HG03520 (cell line): ENCODE results near the gene RNF148.
"Not testable (repeated sequence)": the region's sequence is repeated elsewhere in the genome, so short reads cannot be mapped to it uniquely, and the experiment has no call there.

Experiments used
- ATAC-seq: cut with Tn5 transposase; IDR thresholded peaks from one replicate; pipeline ENCODE4 v1.9.1; 2021; ENCODE audit warnings: mild to moderate bottlenecking, moderate library complexity; ENCODE audit not compliant: unreplicated experiment

Gene RNF148

DNA sequence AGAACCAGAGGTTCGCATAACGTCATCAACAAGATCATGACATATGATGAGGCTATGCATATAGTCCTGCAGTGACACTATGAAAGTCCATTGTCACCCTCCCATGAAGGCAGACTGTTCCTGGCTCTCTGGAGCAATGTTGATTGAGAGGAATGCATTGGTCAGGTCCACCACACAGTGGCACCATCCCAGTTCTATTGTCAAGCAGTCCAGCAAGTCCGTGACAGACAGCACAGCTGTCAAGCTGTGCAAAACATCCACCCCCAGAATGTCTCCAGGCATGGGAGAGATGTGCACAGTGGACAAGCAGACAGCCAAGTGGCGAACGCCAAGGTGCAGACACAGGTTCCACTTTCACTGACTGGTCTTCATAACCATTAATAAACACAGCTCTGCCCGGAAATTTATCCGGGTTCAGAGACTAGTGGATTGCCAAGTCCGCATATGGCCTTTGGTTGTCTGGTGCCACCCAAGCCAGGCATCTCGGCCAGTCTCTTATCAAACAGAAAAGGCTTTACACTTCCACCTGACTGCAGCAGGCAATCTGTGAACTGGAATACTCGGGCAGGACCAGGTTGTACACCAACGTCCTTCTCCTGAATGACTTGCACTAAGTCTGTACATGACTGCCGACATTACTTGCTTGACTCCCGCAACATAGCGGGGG, 11.0 kb downstream of the RNF148 start:
- ATAC-seq: no peak

DNA sequence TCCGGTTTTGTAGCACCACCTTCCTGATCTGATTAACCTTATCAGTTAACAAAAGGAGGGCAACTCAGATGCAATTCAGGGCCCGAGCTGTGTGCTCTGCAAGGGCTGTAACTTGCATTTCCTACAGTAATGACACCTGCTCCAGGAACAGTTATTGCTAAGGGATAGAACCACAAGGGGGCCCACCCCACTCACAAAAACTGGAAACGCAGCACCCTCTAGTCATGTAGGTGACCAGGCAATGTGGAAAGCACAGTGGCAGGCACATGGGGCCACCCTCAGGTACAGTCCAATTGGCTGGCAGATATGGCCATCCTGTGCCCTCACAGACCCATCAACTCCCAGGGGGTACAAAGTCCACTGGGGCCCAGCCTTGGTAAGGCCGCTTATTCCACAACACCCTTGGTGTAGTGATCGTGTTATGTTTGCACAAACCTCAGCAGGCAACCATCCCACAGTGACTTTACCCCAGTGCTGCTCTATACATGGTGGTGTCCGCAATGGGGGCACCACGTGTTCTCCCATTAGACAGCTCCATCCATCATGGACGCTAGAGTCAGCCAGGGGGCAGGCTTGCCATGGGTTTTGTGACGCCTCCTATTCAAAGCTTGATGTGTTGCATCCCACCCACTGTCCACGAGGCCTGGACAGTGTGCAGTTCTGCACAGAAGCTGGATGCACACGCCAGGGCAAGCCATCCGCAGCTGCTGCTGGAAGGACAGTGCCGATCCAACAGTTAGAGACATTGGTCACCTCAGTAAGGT, 13.2 kb downstream of the RNF148 start:
- no peak for ATAC-seq

- ATAC-seq: no peak
These were observed 14.2 kb downstream of the RNF148 start for GRCh38 chr7:122688400-122688998.

DNA sequence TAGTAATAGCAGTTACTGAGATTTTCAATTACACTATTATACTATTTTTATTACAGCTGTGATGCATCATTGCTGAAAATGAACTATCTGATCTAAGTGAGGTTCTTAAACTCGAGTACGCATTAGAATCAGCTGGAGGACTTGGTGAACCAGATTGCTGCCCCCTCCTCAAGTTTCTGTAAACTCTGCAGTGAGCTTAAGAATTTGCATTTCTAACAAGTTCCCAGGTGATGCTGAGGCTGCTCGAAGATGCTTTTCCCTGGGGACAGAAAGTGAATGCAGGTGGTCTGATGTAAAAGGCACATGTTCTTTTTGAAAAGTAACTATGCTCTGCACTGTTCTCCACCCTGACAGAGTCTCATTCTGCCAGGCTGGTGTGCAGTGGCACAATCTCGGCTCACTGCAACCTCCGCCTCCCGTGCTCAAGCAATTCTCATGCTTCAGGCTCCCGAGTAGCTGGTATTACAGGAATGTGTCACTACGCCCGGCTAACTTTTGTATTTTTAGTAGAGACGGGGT, 16.3 kb downstream of the RNF148 start:
- ATAC-seq: no peak

DNA sequence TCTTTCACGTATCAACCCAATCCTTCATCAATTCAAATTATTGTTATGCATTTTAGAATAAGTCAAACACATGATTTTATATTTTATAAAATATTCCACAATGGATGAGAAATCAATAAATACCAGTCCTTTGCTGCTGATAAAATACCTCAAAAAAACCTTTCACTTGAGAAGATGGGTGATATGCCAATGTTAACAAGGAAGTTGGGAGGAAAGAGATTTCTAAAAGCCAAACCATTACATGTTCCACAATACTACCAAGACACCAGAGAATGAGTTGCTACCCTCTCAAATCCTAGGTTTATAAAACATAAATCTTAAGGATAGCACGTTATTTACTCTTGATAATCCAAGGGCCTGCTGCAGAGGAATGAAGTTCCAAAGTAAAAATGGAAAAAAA, 18.2 kb downstream of the RNF148 start:
- no peak for ATAC-seq

DNA sequence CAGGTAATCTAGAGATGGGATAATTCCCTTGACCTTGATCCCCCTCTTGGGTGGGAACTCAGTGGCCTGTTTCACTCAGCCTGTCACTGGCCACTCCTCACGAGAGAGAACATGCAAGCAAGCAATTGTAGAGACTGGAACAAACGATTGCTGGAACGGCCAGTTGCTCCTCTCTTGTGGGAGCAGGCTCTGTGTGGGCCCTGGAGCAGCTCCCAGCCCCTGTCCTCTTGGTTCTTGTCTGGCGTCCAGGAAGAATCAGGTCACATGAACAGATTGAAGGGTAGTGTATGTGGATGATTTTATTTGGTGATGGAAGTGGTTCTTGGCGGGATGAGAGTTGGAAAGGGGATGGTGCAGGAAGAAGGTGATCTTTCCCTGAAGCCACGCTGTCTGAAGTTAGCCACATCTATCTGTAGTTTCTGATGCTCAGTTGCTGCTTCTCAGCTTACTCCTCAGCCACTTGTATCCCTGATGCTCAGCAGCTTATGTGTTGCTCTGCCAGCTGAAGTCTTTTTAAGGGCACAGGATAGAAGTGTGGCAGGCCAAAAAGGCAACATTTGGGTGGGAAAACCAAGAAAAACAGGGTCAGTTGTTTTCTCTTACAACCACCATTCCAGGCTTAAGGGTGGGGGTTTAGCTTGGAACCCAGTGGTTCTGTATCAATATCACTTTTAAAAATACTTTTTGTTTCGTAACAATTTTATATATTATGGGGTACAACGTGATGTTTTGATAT, 19.7 kb downstream of the RNF148 start:
- no peak for ATAC-seq

- ATAC-seq: not testable (repeated sequence)
These were observed 21.5 kb downstream of the RNF148 start for GRCh38 chr7:122681186-122681585.

GRCh38 chr7:122679813-122680212, 22.9 kb downstream of the RNF148 start:
- ATAC-seq: no peak

DNA sequence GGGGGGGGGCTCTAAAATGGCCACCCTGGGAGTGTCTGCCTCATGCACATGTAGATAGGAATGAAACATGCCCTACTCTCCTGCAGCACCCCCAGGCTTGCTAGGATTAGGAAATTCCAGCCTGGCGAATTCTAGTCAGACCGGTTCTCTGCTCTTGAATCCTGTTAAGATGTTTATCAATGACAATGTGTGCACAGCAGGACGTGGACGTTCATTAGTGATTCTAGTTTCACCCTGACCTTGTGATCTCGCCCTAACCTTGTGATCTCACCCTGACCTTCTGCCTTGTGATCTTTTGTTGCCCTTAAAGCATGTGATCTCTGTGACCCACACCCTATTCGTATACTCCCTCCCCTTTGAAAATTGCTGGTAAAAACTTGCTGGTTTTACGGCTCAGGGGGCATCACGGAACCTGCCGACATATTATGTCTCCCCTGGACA, 23.4 kb downstream of the RNF148 start:
- ATAC-seq: not testable (repeated sequence)

DNA sequence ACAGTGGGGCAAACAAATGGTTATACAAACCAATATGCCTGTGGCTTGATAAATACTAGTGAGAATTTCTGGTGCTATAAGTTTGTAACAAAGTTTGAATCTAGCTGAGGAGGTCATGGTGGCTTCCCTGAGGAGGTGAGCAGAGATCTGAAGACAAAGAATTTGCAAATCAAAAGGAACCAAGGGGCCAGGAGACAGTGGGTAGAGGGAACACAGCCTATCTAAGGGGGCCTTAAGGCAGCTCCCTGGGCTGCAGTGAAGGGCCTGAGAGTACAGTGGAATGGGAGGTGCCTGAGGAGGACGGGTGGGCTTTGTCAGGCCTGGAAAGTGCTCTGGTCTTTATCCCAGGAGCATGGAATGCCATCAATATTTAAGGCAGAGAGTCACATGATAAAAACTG, 25.6 kb downstream of the RNF148 start:
- ATAC-seq: no peak

DNA sequence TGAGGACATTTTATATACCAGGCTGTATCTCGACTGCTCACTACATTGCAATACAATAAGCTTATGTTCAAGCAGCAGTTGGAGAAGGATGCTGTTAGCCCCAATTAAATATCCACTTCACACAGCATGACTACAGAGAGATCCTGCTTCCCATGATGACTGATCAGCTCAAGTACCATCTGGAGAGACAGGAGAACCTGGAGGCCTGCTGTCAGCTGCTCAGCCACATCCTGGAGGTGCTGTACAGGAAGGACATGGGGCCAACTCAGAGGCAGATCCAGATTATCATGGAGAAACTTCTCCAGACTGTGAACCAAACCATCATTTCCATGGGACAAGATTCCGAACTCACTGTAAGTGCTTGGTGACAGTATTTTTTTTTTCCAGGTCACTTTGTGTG, 26.3 kb downstream of the RNF148 start:
- no peak for ATAC-seq

GRCh38 chr7:122675621-122676020, 27.1 kb downstream of the RNF148 start:
- ATAC-seq: no peak

DNA sequence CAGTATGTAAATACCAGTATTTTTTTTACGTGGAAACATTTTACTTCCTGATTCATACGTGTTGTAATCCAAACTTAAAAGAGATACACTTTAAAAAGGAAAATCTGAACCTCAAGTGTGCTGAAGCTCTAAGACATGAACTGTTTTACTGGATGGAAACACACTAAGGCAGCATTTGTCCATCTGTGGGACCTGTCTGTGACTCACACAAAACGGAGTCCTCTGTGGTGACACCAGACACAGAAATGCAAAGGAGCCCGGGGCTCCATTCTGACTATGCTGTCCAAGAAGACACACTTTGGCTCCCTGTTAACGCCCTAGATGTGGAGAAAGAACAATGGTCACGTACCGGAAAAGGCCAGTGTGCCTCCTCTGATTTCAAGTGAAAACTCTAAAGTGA, 27.7 kb downstream of the RNF148 start:
- ATAC-seq: no peak

DNA sequence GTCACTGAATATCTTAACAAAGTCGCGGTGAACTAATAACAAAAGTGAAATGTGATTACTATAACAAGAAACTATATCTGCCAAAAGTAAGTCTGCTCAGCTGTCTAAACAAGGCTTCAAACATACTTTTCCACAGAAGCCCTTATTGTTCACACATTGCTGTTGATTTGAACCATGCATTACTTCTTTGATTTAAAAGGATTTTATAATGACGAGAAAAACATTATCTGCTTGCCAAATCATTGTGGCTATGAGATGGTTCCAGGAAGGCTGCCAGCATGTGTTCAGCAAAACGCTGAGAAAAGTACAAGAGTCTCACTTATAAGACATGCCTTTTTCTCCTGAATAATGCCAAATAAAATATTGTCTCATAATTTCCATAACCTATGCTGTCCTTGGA, 28.2 kb downstream of the RNF148 start:
- ATAC-seq: no peak

- ATAC-seq: no peak
These were observed 28.8 kb downstream of the RNF148 start for GRCh38 chr7:122673951-122674350.

GRCh38 chr7:122672536-122672935, 30.2 kb downstream of the RNF148 start:
- ATAC-seq: no peak

- no peak for ATAC-seq
These were observed 39.0 kb downstream of the RNF148 start for GRCh38 chr7:122663733-122664132.

DNA sequence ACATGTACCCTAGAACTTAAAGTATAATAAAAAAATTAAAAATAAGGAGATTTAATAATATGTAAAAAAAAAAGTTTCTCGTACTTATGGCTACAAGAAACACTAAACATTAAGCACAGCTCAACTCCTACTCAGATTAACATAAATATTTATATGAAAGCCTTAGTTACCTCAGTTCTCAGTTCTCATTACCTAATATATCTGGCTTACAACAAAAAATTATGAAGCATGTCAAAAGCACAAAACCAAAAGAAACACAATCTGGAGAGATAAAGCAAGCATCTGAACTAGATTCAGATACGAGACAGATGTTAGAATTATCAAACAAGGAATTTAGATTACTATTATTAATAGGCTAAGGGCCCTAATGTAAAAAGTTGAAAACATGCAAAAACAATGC, 43.9 kb downstream of the RNF148 start:
- no peak for ATAC-seq

DNA sequence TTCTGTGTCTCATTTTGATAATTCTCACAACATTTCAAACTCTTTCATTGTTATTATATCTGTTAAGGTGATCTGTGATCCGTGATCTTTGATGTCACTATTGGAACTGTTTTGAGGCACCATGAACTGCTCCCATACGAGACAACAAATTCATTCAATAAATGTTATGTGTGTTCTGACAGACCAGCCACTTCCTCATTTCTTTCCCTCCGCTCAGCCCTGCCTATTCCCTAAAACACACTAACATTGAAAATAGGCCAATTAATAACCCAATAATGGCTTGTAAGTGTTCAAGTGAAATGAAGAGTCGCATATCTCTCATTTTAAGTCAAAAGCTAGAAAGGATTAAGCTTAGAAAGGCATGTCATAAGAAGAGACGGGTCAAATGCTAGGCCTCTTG, 49.0 kb downstream of the RNF148 start:
- ATAC-seq: no peak

- no peak for ATAC-seq
These were observed 49.8 kb downstream of the RNF148 start for GRCh38 chr7:122652876-122653275.
